GM12878 (cell line): ENCODE measurements around the gene GMDS. TPM values are rescaled to one million over a fixed set of nuclear protein-coding genes. Genes with fewer than 3 reads are reported as not detected.

ENCODE experiments used
- ATAC-seq: fragments of 200-7000 bp; cut with Tn5 transposase; 3 replicates; pipeline ENCODE4 v1.9.1; 2020; ENCODE audit warnings: mild to moderate bottlenecking, moderate library complexity
- BruUV-seq: library from RNA; stranded (reverse); fragments of 400-500 nt; replicated peaks from 2 replicates; lab custom pipeline; 2021; lab: Mats Ljungman, UMichigan
- CTCF ChIA-PET: fragments of 300-600 bp; sonication (Branson Sonifier 250); formaldehyde crosslinking; extraction: SDS; loops from one replicate; lab custom pipeline; 2021; ENCODE audit warnings: inconsistent platforms; lab: Yijun Ruan, JAX
- POLR2A ChIA-PET: fragments of 350-600 bp; formaldehyde crosslinking; extraction: SDS; loops from one replicate; lab custom pipeline; 2021; ENCODE audit warnings: inconsistent platforms; lab: Charles Lee
- RAD21 ChIA-PET: fragments of 300-600 bp; sonication (Branson Sonifier 250); formaldehyde crosslinking; loops from one replicate; lab custom pipeline; 2023; ENCODE audit warnings: antibody characterized with exemption; ENCODE audit not compliant: unreplicated experiment; lab: Charles Lee
- SMC1A ChIA-PET: fragments of 300-600 bp; sonication (Branson Sonifier 250); formaldehyde crosslinking; loops from one replicate; lab custom pipeline; 2023; ENCODE audit not compliant: unreplicated experiment, uncharacterized antibody; lab: Charles Lee
- DNase-seq: peaks from one replicate; pipeline ENCODE4 v3.0.0-alpha.2; 2011; ENCODE audit warnings: low read depth, low spot score
- FAIRE-seq: peaks from 3 replicates; lab custom pipeline; 2011; peaks lifted over from hg19 to GRCh38; lab: Jason Lieb, UNC
- H2AFZ ChIP-seq: 2 replicates; pipeline ENCODE4 v1.6.0; 2011; ENCODE audit warnings: low read depth, low read length, control low read depth; ENCODE audit not compliant: control insufficient read depth
- H3K27ac ChIP-seq: 2 replicates; pipeline ENCODE4 v1.5.1; 2011; ENCODE audit warnings: control low read depth; ENCODE audit not compliant: control insufficient read depth, insufficient read depth
- H3K27me3 ChIP-seq, 2 experiments: replicated peaks in 1 of 2; 2 replicates each; pipeline versions ENCODE4 v1.6.0 to v1.6.1; 2011; ENCODE audit warnings: low read length in 1 of 2; ENCODE audit not compliant: control insufficient read depth in 2 of 2, insufficient read depth in 2 of 2
- H3K36me3 ChIP-seq, 2 experiments: 2 replicates each; pipeline ENCODE4 v1.5.1; 2011; ENCODE audit warnings: low read length in 1 of 2; ENCODE audit not compliant: control insufficient read depth in 2 of 2, insufficient read depth in 2 of 2
- H3K4me1 ChIP-seq: 2 replicates; pipeline ENCODE4 v1.6.1; 2011; ENCODE audit warnings: mild to moderate bottlenecking, low read length, moderate library complexity, mixed read lengths; ENCODE audit not compliant: control insufficient read depth, insufficient read depth
- H3K4me2 ChIP-seq: 2 replicates; pipeline ENCODE4 v1.6.0; 2011; ENCODE audit warnings: control low read depth; ENCODE audit not compliant: control insufficient read depth, insufficient read depth
- H3K4me3 ChIP-seq: fragments of 200-600 bp; sonication (generic); 2 replicates; pipeline ENCODE4 v1.5.1; 2016
- H3K79me2 ChIP-seq: 2 replicates; pipeline ENCODE4 v1.6.0; 2011; ENCODE audit warnings: low read length; ENCODE audit not compliant: control insufficient read depth, insufficient read depth
- H3K9ac ChIP-seq: 2 replicates; pipeline ENCODE4 v1.8.0; 2011; ENCODE audit warnings: low read length, control low read depth, mixed read lengths; ENCODE audit not compliant: control insufficient read depth, insufficient read depth
- H3K9me3 ChIP-seq: replicated peaks from 3 replicates; pipeline ENCODE4 v1.5.1; 2011; ENCODE audit warnings: mild to moderate bottlenecking, low read length; ENCODE audit not compliant: control insufficient read depth, insufficient read depth
- H4K20me1 ChIP-seq: 2 replicates; pipeline ENCODE4 v1.6.0; 2011; ENCODE audit not compliant: control insufficient read depth, insufficient read depth
- CEBPB ChIP-seq, 2 experiments: fragments of 150-350 bp in 1 of 2; IDR thresholded peaks; 2 replicates each; pipeline ENCODE4 v1.6.1; 2012 to 2014; ENCODE audit warnings: low read depth in 2 of 2, low read length in 2 of 2, borderline replicate concordance in 1 of 2, inconsistent platforms in 1 of 2
- EZH2 ChIP-seq: IDR thresholded peaks from 2 replicates; pipeline ENCODE4 v1.6.1; 2012; ENCODE audit warnings: low read depth, mild to moderate bottlenecking, control low read depth, inconsistent platforms, low read length, borderline replicate concordance; ENCODE audit not compliant: control insufficient read depth
- FOXM1 ChIP-seq: IDR thresholded peaks from 2 replicates; pipeline ENCODE4 v1.6.1; 2012; ENCODE audit warnings: low read depth, mild to moderate bottlenecking, inconsistent platforms, low read length, moderate library complexity
- GABPA ChIP-seq: IDR thresholded peaks from 2 replicates; pipeline ENCODE4 v1.6.1; 2014; ENCODE audit warnings: antibody characterized with exemption, low read depth, mild to moderate bottlenecking, inconsistent platforms
- HDGF ChIP-seq: fragments of 450-650 bp; IDR thresholded peaks from 2 replicates; pipeline ENCODE4 v1.6.1; 2016; ENCODE audit warnings: antibody characterized with exemption
- JUNB ChIP-seq: IDR thresholded peaks from 2 replicates; pipeline ENCODE4 v1.6.1; 2016; ENCODE audit warnings: antibody characterized with exemption, mild to moderate bottlenecking
- MYC ChIP-seq: IDR thresholded peaks from 2 replicates; pipeline ENCODE4 v1.6.1; 2011; ENCODE audit warnings: mild to moderate bottlenecking, low read length, moderate library complexity, inconsistent platforms; ENCODE audit not compliant: insufficient read depth, insufficient replicate concordance, insufficient read length, severe bottlenecking
- NR2C2 ChIP-seq: IDR thresholded peaks from 2 replicates; pipeline ENCODE4 v1.6.1; 2011; ENCODE audit warnings: borderline replicate concordance, low read depth; ENCODE audit not compliant: control insufficient read depth, insufficient read length
- SIX5 ChIP-seq: IDR thresholded peaks from 2 replicates; pipeline ENCODE4 v1.6.1; 2011; ENCODE audit warnings: mild to moderate bottlenecking, low read depth, low read length, moderate library complexity; ENCODE audit not compliant: severe bottlenecking
- SP1 ChIP-seq: IDR thresholded peaks from one replicate; pipeline ENCODE4 v1.6.1; 2011; ENCODE audit warnings: low read depth, low read length
- TCF3 ChIP-seq: IDR thresholded peaks from 2 replicates; pipeline ENCODE4 v1.6.1; 2012; ENCODE audit warnings: low read depth, mild to moderate bottlenecking, low read length, borderline replicate concordance; ENCODE audit not compliant: insufficient read depth
- WGBS: methylation state at CpG from one replicate; pipeline ENCODE4 v1.1.6; 2016; ENCODE audit warnings: low lambda C conversion rate; ENCODE audit not compliant: insufficient replicate concordance, insufficient coverage; ENCODE audit errors: missing lambda C conversion rate; 5-methylcytosine and 5-hydroxymethylcytosine counted together
- in situ Hi-C: fragments of 300-500 bp; cut with MboI; formaldehyde crosslinking; loops from 9 replicates; pipeline ENCODE4 v1.14.3; 2018; ENCODE audit warnings: mixed read lengths
- intact Hi-C: fragments of 100-400 bp; cut with micrococcal nuclease; formaldehyde crosslinking; loops from one replicate; pipeline ENCODE4 v1.14.2; 2022; ENCODE audit not compliant: unreplicated experiment
- polyA plus RNA-seq, 11 experiments: library from polyadenylated mRNA; depleted of rRNA in 4 of 11; unstranded in 6 of 11; stranded (reverse) in 5 of 11; fragments of >200 nt; fragmentation: Nextera tagmentation in 4 of 11; fragmentation: Illumina TruSeq in 1 of 11; extraction: Ambion mirVana in 4 of 11; extraction: Trizol in 1 of 11; gene quantifications; 1 replicate in 1 of 11; 2 replicates in 10 of 11; pipeline versions ENCODE4 v1.2.1 to v1.2.3, GENCODE V29; 2011 to 2016; ENCODE audit warnings: inconsistent platforms in 2 of 11, missing spikeins in 2 of 11, low read depth in 1 of 11
- total RNA-seq, 4 experiments: library from RNA; depleted of rRNA in 3 of 4; stranded (reverse); fragments of >200 nt in 3 of 4; fragmentation: Illumina TruSeq in 1 of 4; extraction: Trizol in 1 of 4; gene quantifications; 2 replicates each; pipeline versions ENCODE4 v1.2.1 to v1.2.3, GENCODE V29; 2013 to 2021
- TF ChIP-seq, protein P1 (sequence below): fragments of 450-650 bp; IDR thresholded peaks from 2 replicates; pipeline ENCODE4 v1.6.1; 2017; ENCODE audit warnings: mild to moderate bottlenecking, low read depth, inconsistent platforms; ENCODE audit not compliant: poor library complexity, severe bottlenecking
- TF ChIP-seq, protein P2 (sequence below): fragments of 450-650 bp; formaldehyde crosslinking; IDR thresholded peaks from 2 replicates; pipeline ENCODE4 v1.4.0; 2022; ENCODE audit warnings: mild to moderate bottlenecking, moderate library complexity

Gene GMDS
- total and polyA plus RNA-seq, 10 of the 15 experiments (the other 5 are each of a cell fraction or from before 2014, with no cell fraction given) = 0.61 to 53.8 (median 29.3) TPM

DNA sequence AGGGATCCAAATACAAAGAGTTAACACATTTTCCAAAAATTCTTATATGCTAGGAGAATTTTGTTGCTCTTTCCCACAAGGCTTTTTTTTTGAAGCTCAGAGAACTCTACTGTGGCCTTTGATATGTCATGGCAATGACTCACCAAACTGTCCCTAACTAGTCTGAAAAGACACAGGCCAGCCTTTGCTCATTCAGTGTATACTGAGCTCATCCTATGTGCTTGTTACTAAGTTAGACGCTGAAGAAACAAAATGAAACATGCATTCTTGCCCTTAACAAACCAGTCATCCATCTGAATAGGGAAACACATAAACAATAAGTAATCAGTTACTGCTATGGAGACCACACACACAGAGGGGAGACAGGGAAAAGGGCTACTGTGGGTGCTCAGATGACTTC is 343.8 kb downstream of the GMDS start:
- H3K4me2 ChIP-seq = no peak overlapping the region
- no peak overlapping the region for H3K4me3 ChIP-seq
- H3K79me2 ChIP-seq = no peaks in the 10 kb centered on the region
- H2AFZ ChIP-seq = no peak overlapping the region
- POLR2A ChIA-PET = no interaction called here
- DNase-seq (no peak), ATAC-seq (no peak), FAIRE-seq (no peak)
- CTCF ChIA-PET = no interaction called here
- H3K27ac ChIP-seq = no peak overlapping the region
- SMC1A ChIA-PET = no interaction called here
- no peaks in the 10 kb centered on the region for H3K9me3 ChIP-seq
- H3K9ac ChIP-seq = no peak overlapping the region
- H3K4me1 ChIP-seq = no peaks in the 10 kb centered on the region
- H4K20me1 ChIP-seq = no peaks in the 10 kb centered on the region
- H3K27me3 ChIP-seq = no peaks in the 10 kb centered on the region
- 47% methylated on average over 1 of the region's 1 CpG for WGBS
- intact Hi-C loops (no loop called here), in situ Hi-C loops (no loop called here)
- no peaks in the 10 kb centered on the region for H3K36me3 ChIP-seq
- TF ChIP-seq JUNB (0 out of 2 replicates have a peak, but pooled peaks have one; percentile 6), SP1 (no peak)
- no TSS peak for BruUV-seq
- RAD21 ChIA-PET = no interaction called here

DNA sequence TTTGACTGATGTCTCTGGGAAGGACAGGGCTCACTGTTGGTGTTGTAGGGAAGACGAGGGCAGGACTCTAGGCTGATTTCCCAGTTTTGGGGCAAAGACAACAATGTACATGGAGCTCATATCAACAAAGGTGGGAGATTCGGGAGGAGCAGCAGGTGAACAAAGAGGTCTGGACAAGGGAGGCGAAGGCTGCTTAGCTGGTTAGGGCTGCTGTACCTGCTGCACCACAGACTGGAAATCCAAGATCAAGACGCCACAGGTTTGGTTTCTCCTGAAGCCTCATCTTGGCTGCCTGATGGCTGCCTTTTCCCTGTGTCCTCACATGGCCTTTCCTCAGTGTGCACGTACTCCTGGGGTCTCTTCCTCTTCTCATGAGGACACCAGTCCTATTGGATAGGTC is 348.5 kb downstream of the GMDS start:
- ATAC-seq (no peak), DNase-seq (no peak), FAIRE-seq (no peak)
- 89% methylated on average over 5 of the region's 5 CpGs for WGBS
- Histone ChIP-seq H3K36me3 (no peaks in the 10 kb centered on the region), H3K27me3 (no peaks in the 10 kb centered on the region), H3K79me2 (no peaks in the 10 kb centered on the region), H3K4me3 (no peak overlapping the region), H3K4me2 (no peak overlapping the region), H2AFZ (no peak overlapping the region), H3K9me3 (no peaks in the 10 kb centered on the region), H4K20me1 (no peaks in the 10 kb centered on the region), H3K27ac (no peak overlapping the region), H3K9ac (no peak overlapping the region), H3K4me1 (no peaks in the 10 kb centered on the region)
- ChIA-PET RAD21 (no interaction called here), POLR2A (no interaction called here), SMC1A (no interaction called here), CTCF (interaction anchor here (1.0 kb wide), 1 partner anchor 10 kb away, joined by 3 read pairs; no protein-coding TSS in a partner anchor)
- no TSS peak for BruUV-seq
- in situ Hi-C loops = no loop called here
- intact Hi-C loops = no loop called here
- no peak for TF ChIP-seq NR2C2
- no peak for TF ChIP-seq FOXM1
- TF ChIP-seq MYC = no peak
- TF ChIP-seq, protein P1, sequence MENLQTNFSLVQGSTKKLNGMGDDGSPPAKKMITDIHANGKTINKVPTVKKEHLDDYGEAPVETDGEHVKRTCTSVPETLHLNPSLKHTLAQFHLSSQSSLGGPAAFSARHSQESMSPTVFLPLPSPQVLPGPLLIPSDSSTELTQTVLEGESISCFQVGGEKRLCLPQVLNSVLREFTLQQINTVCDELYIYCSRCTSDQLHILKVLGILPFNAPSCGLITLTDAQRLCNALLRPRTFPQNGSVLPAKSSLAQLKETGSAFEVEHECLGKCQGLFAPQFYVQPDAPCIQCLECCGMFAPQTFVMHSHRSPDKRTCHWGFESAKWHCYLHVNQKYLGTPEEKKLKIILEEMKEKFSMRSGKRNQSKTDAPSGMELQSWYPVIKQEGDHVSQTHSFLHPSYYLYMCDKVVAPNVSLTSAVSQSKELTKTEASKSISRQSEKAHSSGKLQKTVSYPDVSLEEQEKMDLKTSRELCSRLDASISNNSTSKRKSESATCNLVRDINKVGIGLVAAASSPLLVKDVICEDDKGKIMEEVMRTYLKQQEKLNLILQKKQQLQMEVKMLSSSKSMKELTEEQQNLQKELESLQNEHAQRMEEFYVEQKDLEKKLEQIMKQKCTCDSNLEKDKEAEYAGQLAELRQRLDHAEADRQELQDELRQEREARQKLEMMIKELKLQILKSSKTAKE = no peak
- no peak for TF ChIP-seq HDGF
- TF ChIP-seq GABPA = no peak
- TF ChIP-seq SIX5 = no peak
- no peak for TF ChIP-seq TCF3
- no peak for TF ChIP-seq CEBPB (IDR thresholded peaks at IDR 0.05; ENCODE audit: borderline replicate concordance in 1 of 2, low read depth in 2 of 2, low read length in 2 of 2)
- no peak for TF ChIP-seq EZH2
- TF ChIP-seq, protein P2, sequence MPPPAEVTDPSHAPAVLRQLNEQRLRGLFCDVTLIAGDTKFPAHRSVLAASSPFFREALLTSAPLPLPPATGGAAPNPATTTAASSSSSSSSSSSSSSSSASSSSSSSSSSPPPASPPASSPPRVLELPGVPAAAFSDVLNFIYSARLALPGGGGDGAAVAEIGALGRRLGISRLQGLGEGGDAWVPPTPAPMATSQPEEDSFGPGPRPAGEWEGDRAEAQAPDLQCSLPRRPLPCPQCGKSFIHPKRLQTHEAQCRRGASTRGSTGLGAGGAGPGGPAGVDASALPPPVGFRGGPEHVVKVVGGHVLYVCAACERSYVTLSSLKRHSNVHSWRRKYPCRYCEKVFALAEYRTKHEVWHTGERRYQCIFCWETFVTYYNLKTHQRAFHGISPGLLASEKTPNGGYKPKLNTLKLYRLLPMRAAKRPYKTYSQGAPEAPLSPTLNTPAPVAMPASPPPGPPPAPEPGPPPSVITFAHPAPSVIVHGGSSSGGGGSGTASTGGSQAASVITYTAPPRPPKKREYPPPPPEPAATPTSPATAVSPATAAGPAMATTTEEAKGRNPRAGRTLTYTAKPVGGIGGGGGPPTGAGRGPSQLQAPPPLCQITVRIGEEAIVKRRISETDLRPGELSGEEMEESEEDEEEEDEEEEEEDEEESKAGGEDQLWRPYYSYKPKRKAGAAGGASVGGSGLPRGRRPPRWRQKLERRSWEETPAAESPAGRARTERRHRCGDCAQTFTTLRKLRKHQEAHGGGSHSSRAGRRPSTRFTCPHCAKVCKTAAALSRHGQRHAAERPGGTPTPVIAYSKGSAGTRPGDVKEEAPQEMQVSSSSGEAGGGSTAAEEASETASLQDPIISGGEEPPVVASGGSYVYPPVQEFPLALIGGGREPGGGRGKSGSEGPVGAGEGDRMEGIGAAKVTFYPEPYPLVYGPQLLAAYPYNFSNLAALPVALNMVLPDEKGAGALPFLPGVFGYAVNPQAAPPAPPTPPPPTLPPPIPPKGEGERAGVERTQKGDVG = no peak
